ACHN (cell line): Measurements from ENCODE around the gene STAMBP.
"Not testable (repeated sequence)": the region's sequence is repeated elsewhere in the genome, so short reads cannot be mapped to it uniquely, and the experiment has no call there.

Experiments used
- DNase-seq: peaks from one replicate; pipeline ENCODE4 v3.0.0-alpha.2; 2015
- in situ Hi-C: cut with HindIII; loops from 2 replicates; pipeline ENCODE4 v1.10.0; 2017; ENCODE audit warnings: low sequenced_read_pairs, low pct_ligation_motif_present, low pct_unique_long_range_greater_than_20kb

The STAMBP gene

DNA sequence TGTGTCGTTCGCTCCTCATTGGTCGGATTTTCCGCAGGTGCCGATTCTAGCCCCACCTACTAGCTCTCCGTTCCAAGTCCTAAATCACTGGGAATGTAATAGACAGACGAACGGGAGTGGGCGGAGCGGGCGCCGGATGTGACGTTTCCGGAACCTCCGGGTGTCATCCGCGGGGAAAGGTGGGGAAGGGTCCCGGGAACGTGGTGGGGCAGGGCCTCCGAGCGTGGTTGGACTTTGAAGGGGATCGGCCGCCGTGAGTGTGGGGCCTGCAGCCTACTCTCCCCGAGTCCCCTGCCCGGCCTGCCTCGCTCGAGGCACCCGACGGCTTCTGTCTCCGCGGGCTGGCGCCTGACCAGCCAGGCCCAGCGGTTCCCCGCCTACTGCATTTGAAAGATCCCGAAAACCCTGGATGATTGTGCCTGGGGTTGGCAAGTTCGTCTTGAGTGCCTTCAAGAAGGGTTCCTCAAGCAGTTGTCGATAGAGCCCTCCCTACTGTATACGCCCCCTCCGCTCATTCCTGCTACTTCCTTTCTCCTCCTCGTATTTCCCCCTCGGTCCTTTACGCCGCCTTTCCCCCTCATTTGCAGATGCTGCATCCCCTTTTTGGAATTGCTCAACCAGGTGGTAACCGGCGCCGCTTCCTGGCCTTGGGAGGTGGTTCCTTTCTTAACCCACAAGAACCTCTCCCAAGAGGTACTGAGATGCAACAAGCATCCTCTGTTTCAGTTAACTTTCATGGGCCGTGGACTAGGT, at the start of gene STAMBP:
Gene STAMBP, plus strand, starts transcription at position 144 of the 753 bp plus-strand sequence. CDS start 1,896 bp downstream, outside the sequence.
- in situ Hi-C loops, result no loop called here
- DNase-seq, result peak; percentile 99

DNA sequence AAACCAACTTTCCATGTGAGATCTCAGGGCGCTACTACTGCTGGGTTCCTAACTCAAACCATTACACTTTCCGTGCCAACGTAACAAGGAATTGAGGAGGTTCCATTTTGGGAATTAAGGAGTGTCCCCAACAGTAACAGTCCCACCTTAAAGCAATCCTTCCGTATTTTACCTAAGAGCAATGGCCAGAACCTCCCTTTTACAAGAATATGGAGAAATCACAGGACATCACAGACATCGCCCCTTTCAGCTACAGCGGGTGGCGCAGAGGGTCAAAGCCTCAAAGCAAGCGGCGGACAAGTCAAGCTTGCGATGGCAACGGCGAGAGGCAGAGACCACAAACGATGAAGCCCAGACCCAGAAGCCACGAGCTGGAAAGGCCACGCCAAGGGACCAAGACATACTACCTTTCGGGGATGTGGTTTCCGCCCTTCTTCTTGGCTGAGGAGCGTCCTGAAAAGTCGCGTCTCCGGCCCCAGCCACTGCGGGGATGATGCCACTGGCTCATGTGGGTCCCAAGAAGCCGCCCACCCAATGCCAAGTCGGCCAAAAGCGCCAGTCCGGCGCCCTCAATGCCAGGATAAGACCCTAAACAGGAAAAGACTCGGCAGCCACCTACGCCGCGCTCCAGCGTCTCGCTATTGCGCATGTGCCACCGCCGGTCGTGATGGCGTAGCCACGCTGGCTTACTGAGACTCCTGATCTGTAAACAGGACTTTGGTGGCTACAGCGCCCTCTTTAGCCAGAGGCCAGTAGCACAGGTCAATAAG, 49.1 kb upstream of the STAMBP start, which contains the start of gene DUSP11:
Gene DUSP11, minus strand, starts transcription at position 637 of the 770 bp plus-strand sequence. Its CDS starts 129 bp downstream, at position 508.
- peak; percentile 95 for DNase-seq
- in situ Hi-C loops, result no loop called here

DNA sequence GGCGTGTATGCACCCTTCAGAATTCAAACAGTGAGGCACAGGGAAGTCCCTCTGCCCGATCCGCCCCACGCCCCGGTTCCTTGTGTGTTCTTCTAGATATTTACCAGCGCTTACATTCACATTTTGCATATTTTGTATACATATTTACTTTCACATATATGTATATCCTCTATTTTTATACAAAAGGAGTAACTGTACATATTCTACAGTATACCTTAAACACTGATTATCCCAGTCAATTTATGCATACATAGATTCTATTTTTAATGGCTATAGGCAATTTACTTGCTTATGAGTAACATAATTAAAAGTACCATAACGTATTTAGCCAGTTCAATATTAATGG, 48.6 kb upstream of the STAMBP start:
- in situ Hi-C loops, result no loop called here
- no peak for DNase-seq

DNA sequence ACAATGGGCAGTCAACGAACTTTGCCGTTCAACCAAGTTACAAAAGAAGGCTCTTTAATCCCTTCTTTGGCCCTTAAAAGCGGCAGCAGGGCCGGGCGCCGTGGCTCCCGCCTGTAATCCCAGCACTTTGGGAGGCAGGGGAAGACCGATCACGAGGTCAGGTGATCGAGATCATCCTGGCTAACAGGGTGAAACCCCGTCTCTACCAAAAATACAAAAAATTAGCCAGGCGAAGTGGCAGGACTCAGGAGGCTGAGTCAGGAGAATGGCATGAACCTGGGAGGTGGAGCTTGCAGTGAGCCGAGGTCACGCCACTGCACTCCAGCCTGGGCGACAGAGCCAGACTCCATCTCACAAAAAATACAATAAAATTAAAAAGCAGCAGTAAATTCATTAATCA, 45.4 kb upstream of the STAMBP start:
- peak; percentile 80 for DNase-seq
- in situ Hi-C loops, result not testable (repeated sequence)

DNA sequence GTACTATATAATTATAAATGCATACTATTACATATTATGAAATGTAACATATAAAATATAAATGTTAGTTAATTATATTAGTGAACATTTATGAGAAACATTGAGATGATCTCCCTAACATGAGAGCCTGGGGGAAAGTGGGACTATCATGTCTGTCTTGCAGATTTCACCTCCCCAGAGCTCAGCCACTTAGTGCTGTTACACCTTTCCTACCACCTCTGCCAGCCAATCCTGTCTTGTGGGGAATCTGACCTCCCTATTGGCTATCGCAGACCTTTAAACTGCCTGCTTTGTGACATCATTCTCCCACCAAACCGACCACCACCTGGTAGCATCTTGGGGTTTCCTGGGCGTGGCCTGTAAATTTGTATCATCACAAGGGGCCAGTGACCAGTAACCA, 44.9 kb upstream of the STAMBP start, which contains the start of gene C2orf78:
Gene C2orf78, plus strand, starts transcription at position 301 of the 400 bp plus-strand sequence. CDS start 127 bp downstream, outside the sequence.
- in situ Hi-C loops, DNase-seq: not testable (repeated sequence)

DNA sequence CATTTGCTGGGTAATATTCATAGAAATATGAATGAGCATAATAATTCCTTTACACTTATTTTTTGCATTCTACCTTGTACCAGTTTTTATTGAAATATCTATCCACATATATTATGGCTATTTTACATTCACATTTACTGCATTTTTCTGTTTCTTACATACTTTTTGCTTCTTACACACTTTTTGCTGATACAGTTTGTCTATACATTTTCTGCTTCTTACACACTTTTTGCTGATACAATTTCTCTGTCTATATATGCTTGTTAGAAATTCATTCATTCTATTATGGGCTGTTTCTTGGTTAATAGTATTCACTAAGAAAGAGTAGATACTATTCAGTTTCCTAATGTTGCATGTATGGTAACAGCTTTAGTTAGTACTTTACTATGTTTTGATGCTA, 16.9 kb upstream of the STAMBP start:
- DNase-seq, result no peak
- in situ Hi-C loops, result no loop called here

DNA sequence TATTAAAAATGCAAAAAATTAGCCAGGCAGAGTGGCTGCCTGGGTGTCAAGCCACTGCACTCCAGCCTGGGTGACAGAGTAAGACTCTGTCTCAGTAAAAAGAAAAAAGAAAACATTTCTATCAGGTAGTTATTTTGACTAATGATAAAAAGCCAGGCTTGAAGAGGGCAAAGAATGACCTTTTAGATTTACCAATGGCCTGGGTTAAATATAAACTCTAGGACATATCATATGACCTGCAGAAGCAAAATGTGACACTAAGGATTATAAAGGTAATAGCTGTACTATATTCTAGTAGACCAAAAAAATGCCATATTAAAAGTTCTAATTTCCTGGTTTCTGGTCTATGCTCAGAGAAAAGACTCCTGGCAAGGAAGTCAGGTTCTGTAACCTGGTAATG, 16.1 kb upstream of the STAMBP start:
- DNase-seq, result no peak
- in situ Hi-C loops, result no loop called here

DNA sequence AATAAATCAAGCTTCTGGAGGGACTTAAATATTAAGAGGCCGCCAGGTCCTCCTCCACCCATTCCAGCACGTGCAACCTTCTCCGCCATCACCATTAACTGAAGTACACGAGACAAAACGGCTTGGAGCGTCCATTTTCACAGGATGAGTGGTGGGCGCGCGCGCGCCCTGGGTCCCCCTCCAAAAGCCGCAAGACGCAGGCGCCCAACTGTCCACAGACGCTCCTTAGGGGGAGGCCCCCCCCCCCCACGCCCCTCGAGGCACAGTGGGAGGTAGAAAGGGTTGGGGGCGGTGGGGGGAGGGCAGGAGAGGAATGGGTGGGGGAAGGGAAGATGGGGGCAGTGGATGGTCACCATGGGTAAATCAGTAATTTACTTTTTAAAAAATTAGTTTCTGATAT, 10.5 kb upstream of the STAMBP start:
- in situ Hi-C loops, result no loop called here

DNA sequence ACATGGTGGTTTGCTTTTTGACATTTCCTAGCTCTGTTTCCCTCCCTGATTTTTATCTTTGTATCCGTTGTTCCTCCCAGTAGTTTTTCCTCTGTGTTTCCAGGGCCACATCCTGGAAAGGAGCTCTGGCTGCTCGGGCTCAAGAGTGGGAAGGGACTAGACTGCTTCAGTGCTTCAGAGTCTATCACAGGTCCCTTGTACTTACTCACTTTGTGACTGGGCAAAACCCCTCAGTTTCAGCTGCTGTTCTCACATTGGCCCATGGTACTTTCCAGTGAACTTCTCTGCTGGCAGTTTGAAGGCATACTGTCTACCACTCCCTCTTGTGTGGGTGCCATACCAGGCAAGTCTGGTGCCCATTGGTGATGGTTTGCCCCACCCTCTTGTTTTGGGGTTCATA, 7.5 kb upstream of the STAMBP start:
- in situ Hi-C loops, result no loop called here
- no peak for DNase-seq

More for the DNA sequence above, 10.5 kb upstream of the STAMBP start:
- no peak for DNase-seq

DNA sequence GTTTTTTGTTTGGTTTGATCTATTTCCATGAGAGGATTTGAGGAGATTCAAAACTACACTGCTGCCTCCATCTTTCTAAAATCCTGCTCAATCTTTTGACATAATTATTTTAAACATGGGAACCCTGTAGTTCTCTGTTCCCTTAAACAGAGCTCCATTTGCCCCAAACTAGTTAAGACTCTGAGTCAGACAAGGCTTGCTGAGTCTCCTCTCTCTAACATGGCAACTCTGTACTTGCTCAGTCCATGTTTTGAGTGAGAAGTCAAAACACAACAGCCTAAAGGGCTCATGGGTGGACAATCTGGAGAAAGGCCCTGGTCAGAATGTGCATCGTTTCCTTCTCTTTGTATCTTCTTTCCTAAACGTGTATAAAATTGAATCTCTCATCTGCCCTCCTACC, 7.1 kb upstream of the STAMBP start:
- DNase-seq, result no peak
- in situ Hi-C loops, result no loop called here

DNA sequence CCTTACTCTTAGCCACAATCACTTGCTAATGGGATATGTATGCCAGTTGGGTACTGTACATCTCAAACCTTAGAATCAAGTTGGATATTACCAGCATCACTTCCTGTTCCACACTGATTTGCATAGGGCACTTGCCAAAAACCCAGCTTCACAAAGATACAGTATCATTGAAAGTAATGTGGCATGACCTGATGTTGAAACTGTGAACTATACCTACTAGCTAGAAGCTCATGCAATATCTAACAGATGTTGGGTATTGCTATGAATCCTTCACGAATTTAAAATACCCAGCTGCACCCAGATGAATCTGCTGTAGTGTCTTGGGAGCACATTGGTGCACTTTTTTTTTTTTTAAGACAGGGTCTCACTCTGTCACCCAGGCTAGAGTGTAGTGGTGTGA, 6.5 kb upstream of the STAMBP start:
- no peak for DNase-seq

DNA sequence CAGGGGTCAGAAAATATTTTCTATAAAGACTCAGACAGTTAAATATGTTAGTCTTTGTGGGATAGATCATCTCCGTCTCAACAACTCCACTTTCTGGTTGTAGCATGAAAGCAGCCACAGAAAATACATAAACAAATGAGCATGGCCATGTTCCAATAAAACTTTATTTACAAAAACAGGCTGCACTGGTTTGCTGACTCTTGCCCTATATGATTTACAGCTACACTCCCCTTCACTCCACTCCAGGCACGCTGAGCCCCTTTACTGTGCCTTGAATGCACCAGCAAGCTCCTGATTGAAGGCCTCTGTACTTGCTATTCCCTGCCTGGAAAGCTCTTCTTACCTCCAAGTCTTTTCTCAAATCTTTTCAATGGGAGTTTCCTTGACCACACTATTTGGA, 5.8 kb upstream of the STAMBP start:
- DNase-seq, result no peak
- in situ Hi-C loops, result no loop called here

More for the DNA sequence above, 6.5 kb upstream of the STAMBP start:
- in situ Hi-C loops, result no loop called here

DNA sequence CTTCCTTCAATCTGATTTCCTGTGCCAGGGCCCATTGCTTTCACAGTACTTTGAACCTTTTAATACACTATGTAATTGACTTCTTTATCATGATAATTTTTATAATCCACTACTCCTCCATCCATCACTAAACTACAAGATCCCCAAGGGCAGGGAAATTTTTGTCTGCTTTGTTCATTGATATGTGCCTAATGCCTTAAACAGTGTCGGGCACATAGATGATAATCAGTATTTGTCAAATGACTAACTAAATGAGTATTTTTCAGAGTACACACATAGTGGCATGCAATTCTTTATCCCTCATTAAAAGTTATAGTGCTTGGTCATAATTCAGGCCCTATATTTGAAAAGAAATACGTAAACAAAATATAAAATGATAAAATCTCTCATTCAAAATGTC, 5.3 kb upstream of the STAMBP start:
- in situ Hi-C loops, result no loop called here
- no peak for DNase-seq

DNA sequence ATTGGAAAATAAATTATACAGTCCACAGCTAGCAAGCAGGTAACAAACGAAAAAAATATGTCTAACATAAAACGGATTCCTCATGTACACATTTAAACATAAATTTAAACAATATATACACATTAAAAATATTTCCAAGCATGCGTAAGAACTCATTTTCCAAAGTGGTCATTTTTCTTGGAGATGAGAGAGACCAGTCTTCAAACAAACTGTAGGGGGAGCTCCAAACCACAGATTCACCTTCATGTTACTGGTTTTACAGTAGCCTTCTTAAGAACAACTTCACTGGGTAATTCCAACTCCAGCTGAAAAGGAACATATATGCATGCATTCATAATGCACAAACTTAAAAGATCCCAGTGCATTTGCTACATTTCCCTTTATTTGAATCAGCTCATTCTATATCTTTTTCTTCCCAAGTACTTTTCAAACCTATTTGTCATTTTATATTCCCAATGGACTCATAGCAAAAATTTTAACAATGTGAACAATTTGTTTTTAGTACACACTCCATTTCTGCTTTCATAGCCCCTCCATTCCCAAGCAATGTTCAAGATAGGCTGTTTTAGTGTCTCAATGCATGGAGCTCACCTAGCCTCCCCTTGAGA, 4.7 kb upstream of the STAMBP start:
- in situ Hi-C loops, result no loop called here
- DNase-seq, result peak; percentile 77

DNA sequence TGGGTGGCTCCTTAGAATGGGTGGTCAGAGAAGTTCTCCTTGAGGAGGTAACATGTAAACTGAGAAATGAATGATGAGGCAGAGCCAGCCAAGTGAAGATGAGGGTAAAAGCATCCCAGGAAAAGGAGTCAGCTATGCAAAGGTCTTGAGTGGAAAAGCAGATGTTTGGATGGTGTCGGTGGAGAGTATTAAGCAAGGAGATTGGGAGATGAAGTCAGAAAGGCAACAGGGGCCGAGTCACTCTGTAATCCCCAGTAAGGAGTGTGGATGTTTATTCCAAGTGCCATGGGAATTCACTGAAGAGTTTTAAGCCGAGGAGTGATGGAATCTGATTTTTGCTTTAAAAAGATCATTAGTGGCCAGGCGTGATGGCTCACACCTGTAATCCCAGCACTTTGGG, 3.4 kb upstream of the STAMBP start:
- no peak for DNase-seq
- in situ Hi-C loops, result no loop called here

DNA sequence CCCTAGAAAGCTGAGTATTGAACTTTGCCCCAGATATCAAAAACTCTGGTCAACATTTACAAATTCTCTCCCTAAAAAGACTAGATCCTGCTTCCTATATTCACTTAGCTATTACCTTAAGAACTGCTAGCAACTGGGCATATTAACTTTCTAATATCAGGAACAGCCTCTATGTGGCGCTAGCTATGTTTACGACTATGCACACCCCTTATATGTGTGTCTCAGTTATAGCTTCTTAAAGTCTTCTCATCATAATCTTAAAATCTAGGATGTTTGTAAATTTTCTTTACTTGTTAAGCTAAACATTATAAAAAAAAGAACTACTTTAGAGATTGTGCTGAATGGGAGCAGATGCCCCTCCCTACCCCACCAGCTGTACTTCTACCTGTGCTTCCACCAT, 1.7 kb upstream of the STAMBP start:
- in situ Hi-C loops, result no loop called here
- DNase-seq, result peak; percentile 68

DNA sequence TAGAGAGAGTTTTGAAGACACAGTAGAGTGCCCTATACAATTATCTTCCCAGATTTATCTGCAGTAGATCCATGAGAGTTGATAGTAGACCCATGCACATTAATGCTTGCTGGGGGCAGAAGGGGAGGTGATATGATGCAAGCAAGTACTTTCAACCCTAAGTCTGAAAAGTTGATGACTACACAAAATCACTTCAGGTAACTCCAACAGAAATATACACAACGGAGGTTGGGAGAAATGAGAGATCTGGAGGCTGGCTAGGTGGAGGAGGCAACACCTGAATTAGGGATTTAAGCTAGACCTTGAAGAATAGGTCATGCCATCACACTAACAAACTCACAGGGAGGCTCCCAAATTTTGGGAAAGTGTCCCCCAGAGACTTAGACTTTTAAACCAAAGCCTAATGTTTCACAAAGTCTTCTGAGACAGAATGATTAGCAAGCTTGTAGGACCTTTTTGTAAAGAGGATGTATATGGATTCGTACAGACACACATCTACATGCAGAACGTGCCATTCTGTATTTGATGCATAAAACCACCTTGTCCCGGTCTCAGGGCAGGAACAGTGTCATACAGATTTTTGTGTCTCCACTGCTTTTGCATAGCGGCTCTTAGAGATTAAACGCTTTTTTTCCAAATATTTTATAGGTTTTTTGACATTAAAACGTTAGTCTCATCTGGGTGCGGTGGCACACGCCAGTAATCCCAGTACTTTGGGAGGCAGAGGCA, 937 bp upstream of the STAMBP start:
- DNase-seq, result no peak
- in situ Hi-C loops, result no loop called here

DNA sequence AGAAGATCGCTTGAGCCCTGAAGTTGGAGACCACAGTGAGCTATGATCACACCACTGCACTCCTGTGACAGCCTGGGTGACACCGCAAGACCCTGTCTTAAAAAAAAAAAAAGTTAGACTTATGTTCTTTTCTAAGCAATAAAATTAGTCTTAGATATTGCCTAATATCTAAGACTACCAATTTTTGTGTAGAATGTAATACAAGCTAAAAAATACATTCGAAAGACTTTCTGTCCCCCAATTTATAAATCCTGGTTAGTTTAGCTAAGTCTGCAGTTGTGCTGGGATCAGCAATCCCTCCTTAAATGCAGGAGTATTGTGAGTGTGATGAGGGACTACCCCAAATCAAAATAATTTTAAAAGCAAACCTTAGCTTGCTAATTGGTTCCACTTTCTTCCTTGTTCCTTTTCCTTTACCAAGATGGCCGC, 358 bp upstream of the STAMBP start:
- in situ Hi-C loops, result no loop called here
- no peak for DNase-seq
